MM.1S (cell line): ENCODE results near the gene PLSCR3.

Source experiments
- CTCF ChIP-seq: fragments of 300-600 bp; sonication (generic); IDR thresholded peaks from 2 replicates; pipeline ENCODE4 v1.5.1; 2016; ENCODE audit warnings: antibody characterized with exemption, low read length, mixed read lengths
- EZH2 ChIP-seq: fragments of 300-600 bp; sonication (generic); optimal IDR thresholded peaks from 2 replicates; pipeline ENCODE3; 2017; ENCODE audit warnings: low read depth, mild to moderate bottlenecking, antibody characterized with exemption, low read length, mixed read lengths
- EZH2phosphoT487 ChIP-seq: fragments of 300-600 bp; sonication (generic); IDR thresholded peaks from 2 replicates; pipeline ENCODE4 v1.6.1; 2018; ENCODE audit warnings: antibody characterized with exemption, low read length

GRCh38 chr17:7436556-7437368, 42.4 kb upstream of the PLSCR3 start:
- TF ChIP-seq CTCF (peak; percentile 84), EZH2 (no peak), EZH2phosphoT487 (no peak)
